K562 (cell line): ENCODE data around the gene CELSR1. TPM values are rescaled to one million over a fixed set of nuclear protein-coding genes. Genes with fewer than 3 reads are reported as not detected.

Experiments used
- ATAC-seq: fragments of 200-7000 bp; cut with Tn5 transposase; 3 replicates; pipeline ENCODE4 v1.9.1; 2020; ENCODE audit warnings: moderate library complexity
- BruUV-seq: library from RNA; stranded (reverse); fragments of 400-500 nt; replicated peaks from 2 replicates; lab custom pipeline; 2021; lab: Mats Ljungman, UMichigan
- CTCF ChIA-PET: fragments of 300-600 bp; formaldehyde crosslinking; extraction: SDS; loops from one replicate; lab custom pipeline; 2021; ENCODE audit warnings: low intra/inter-chr PET ratio; lab: Yijun Ruan, JAX
- POLR2A ChIA-PET: fragments of 300-600, 350-650 bp; sonication (Branson Sonifier 250); formaldehyde crosslinking; extraction: SDS; loops from one replicate; lab custom pipeline; 2021; ENCODE audit warnings: antibody characterized with exemption, inconsistent platforms; lab: Yijun Ruan, JAX
- DNase-seq, 4 experiments: peaks; one replicate each; pipeline versions ENCODE4 v3.0.0 to v3.0.0-alpha.2; 2011 to 2018; ENCODE audit warnings: low spot score in 3 of 4, mixed read lengths in 3 of 4; ENCODE audit errors: extremely low read depth in 1 of 4
- FAIRE-seq: peaks from 2 replicates; lab custom pipeline; 2011; peaks lifted over from hg19 to GRCh38; lab: Jason Lieb, UNC
- H2AFZ ChIP-seq: 2 replicates; pipeline ENCODE4 v1.6.0; 2011; ENCODE audit warnings: low read depth, low read length, control low read depth, inconsistent platforms
- H3K27ac ChIP-seq: fragments of 200-600 bp; 3 replicates; pipeline ENCODE4 v1.8.0; 2011; ENCODE audit warnings: low read depth, mild to moderate bottlenecking, control low read depth, inconsistent platforms, low read length, moderate library complexity, mixed read lengths; ENCODE audit errors: extremely low read depth
- H3K27me3 ChIP-seq, 2 experiments: fragments of 300-600 bp in 1 of 2; 2 replicates in 1 of 2; 3 replicates in 1 of 2; pipeline versions ENCODE4 v1.6.0 to v1.8.0; 2011; ENCODE audit warnings: inconsistent platforms in 2 of 2, low read length in 2 of 2, mild to moderate bottlenecking in 1 of 2, mixed read lengths in 1 of 2, moderate library complexity in 1 of 2; ENCODE audit not compliant: control insufficient read depth in 2 of 2, insufficient read depth in 2 of 2
- H3K36me3 ChIP-seq: fragments of 300-600 bp; 3 replicates; pipeline ENCODE4 v1.8.0; 2011; ENCODE audit warnings: mild to moderate bottlenecking, low read length, inconsistent platforms; ENCODE audit not compliant: control insufficient read depth, insufficient read depth
- H3K4me1 ChIP-seq, 2 experiments: fragments of 200-600 bp in 1 of 2; replicated peaks in 1 of 2; 2 replicates in 1 of 2; 3 replicates in 1 of 2; pipeline versions ENCODE4 v1.5.1 to v1.8.0; 2011; ENCODE audit warnings: inconsistent platforms in 2 of 2, low read length in 2 of 2, mild to moderate bottlenecking in 1 of 2, mixed read lengths in 1 of 2, moderate library complexity in 1 of 2; ENCODE audit not compliant: control insufficient read depth in 2 of 2, insufficient read depth in 2 of 2
- H3K4me2 ChIP-seq: 2 replicates; pipeline ENCODE4 v1.6.1; 2011; ENCODE audit warnings: low read length, control low read depth, inconsistent platforms, mixed read lengths; ENCODE audit not compliant: insufficient read depth
- H3K4me3 ChIP-seq: fragments of 200-600 bp; sonication (generic), shearing (Covaris generic); 2 replicates; pipeline ENCODE4 v1.5.1; 2016; ENCODE audit warnings: control low read depth, inconsistent platforms
- H3K79me2 ChIP-seq: fragments of 200-600 bp; 3 replicates; pipeline ENCODE4 v1.8.0; 2011; ENCODE audit warnings: low read length, inconsistent platforms; ENCODE audit not compliant: control insufficient read depth, insufficient read depth
- H3K9ac ChIP-seq, 2 experiments: 2 replicates each; pipeline versions ENCODE4 v1.6.0 to v1.6.1; 2011; ENCODE audit warnings: low read depth in 2 of 2, low read length in 2 of 2, control low read depth in 1 of 2, inconsistent platforms in 1 of 2, mild to moderate bottlenecking in 1 of 2, mixed read lengths in 1 of 2; ENCODE audit not compliant: insufficient read depth in 1 of 2
- H3K9me1 ChIP-seq: one replicate; pipeline ENCODE4 v1.6.0; 2011; ENCODE audit warnings: inconsistent platforms, mild to moderate bottlenecking, low read length, moderate library complexity; ENCODE audit not compliant: control insufficient read depth, insufficient read depth
- H3K9me3 ChIP-seq: replicated peaks from 2 replicates; pipeline ENCODE4 v1.5.1; 2011; ENCODE audit warnings: low read depth, low read length, inconsistent platforms; ENCODE audit not compliant: control insufficient read depth, insufficient read depth
- H4K20me1 ChIP-seq: replicated peaks from 2 replicates; pipeline ENCODE4 v1.6.1; 2011; ENCODE audit warnings: low read length, inconsistent platforms, mixed read lengths; ENCODE audit not compliant: control insufficient read depth, insufficient read depth
- NFYB ChIP-seq: IDR thresholded peaks from 2 replicates; pipeline ENCODE4 v1.6.1; 2011; ENCODE audit warnings: mild to moderate bottlenecking, moderate library complexity; ENCODE audit not compliant: insufficient read length; ENCODE audit errors: extremely low read depth
- SIRT6 ChIP-seq: IDR thresholded peaks from one replicate; pipeline ENCODE4 v1.6.1; 2012; ENCODE audit warnings: low read depth, mild to moderate bottlenecking, control low read depth, inconsistent platforms, low read length, moderate library complexity
- TAF1 ChIP-seq: IDR thresholded peaks from 2 replicates; pipeline ENCODE4 v1.6.1; 2011; ENCODE audit warnings: mild to moderate bottlenecking, low read length, moderate library complexity; ENCODE audit not compliant: insufficient read depth, control insufficient read depth, severe bottlenecking; ENCODE audit errors: extremely low read depth
- U2AF2 ChIP-seq: fragments of 200-400 bp; formaldehyde crosslinking; optimal IDR thresholded peaks from 2 replicates; pipeline ENCODE3; 2017; ENCODE audit warnings: low read depth, mild to moderate bottlenecking, low read length
- ZNF561 ChIP-seq: fragments of 450-650 bp; formaldehyde crosslinking; conservative IDR thresholded peaks from 2 replicates; pipeline ENCODE4 v1.4.0; 2020; ENCODE audit warnings: mild to moderate bottlenecking, moderate library complexity
- ZNF592 ChIP-seq: fragments of 450-650 bp; IDR thresholded peaks from 2 replicates; pipeline ENCODE4 v1.6.1; 2017; ENCODE audit warnings: antibody characterized with exemption, mild to moderate bottlenecking
- ZNF639 ChIP-seq, 2 experiments: fragments of 200-800 bp in 1 of 2; sonication (Bioruptor generic) in 1 of 2; sonication (generic) in 1 of 2; formaldehyde crosslinking in 1 of 2; IDR thresholded peaks in 1 of 2; conservative IDR thresholded peaks in 1 of 2; 2 replicates each; pipeline versions ENCODE4 v1.5.0 to v1.6.1; 2016 to 2020; ENCODE audit warnings: missing compliant biosample characterization in 1 of 2, missing genetic modification characterization in 1 of 2, missing genetic modification reagents in 1 of 2
- WGBS: fragments of 100-300 bp; shearing (Covaris generic); methylation state at CpG from one replicate; pipeline ENCODE4 v1.1.6; 2016; ENCODE audit warnings: low coverage, mixed read lengths; ENCODE audit not compliant: insufficient coverage; ENCODE audit errors: missing lambda C conversion rate; 5-methylcytosine and 5-hydroxymethylcytosine counted together
- in situ Hi-C: fragments of 300-500 bp; cut with MboI; formaldehyde crosslinking; loops from 4 replicates; pipeline ENCODE4 v1.15.0; 2018; ENCODE audit warnings: inconsistent platforms, mixed read lengths
- intact Hi-C: fragments of 100-400 bp; cut with micrococcal nuclease; formaldehyde crosslinking; loops from 2 replicates; pipeline ENCODE4 v1.14.2; 2022
- polyA plus RNA-seq, 8 experiments: library from polyadenylated mRNA; depleted of rRNA in 4 of 8; stranded (reverse) in 5 of 8; unstranded in 3 of 8; fragments of >200 nt; fragmentation: Nextera tagmentation in 2 of 8; fragmentation: Illumina TruSeq in 1 of 8; extraction: Ambion mirVana in 2 of 8; extraction: Trizol in 1 of 8; gene quantifications; 2 replicates each; pipeline versions ENCODE4 v1.2.1 to v1.2.3, GENCODE V29; 2011 to 2014; ENCODE audit warnings: inconsistent platforms in 1 of 8, missing spikeins in 1 of 8
- total RNA-seq, 7 experiments: library from RNA; depleted of rRNA in 6 of 7; stranded (reverse); fragments of >200 nt in 6 of 7; fragmentation: Illumina TruSeq in 2 of 7; extraction: Trizol in 2 of 7; gene quantifications; 2 replicates each; pipeline versions ENCODE4 v1.2.1 to v1.2.3, GENCODE V29; 2011 to 2021; ENCODE audit warnings: low replicate concordance in 1 of 7
- TF ChIP-seq, protein P1 (sequence below): fragments of 450-650 bp; IDR thresholded peaks from 2 replicates; pipeline ENCODE4 v1.7.1; 2018; ENCODE audit warnings: mild to moderate bottlenecking, low read depth; ENCODE audit not compliant: partially characterized antibody

The CELSR1 gene
- total and polyA plus RNA-seq, 9 of the 15 experiments (the other 6 are each of a cell fraction or from before 2014, with no cell fraction given): under 0.01 to 0.09 TPM; not detected in 7

GRCh38 chr22:46411347-46411746, 126.1 kb downstream of the CELSR1 start:
- no peak overlapping the region for H3K9ac ChIP-seq
- no peaks in the 10 kb centered on the region for H3K36me3 ChIP-seq
- H4K20me1 ChIP-seq: peaks cover 7% of the 10 kb centered on the region; the same call in 1 of the 2 replicates
- FAIRE-seq (no peak), DNase-seq (no peak), ATAC-seq (no peak)
- 2% methylated on average over 9 of the region's 13 CpGs for WGBS
- H3K4me1 ChIP-seq: peaks cover 0 to 22% of the 10 kb centered on the region in 2 experiments; a peak in 2 of 5 replicates
- H3K27ac ChIP-seq: no peak overlapping the region
- ChIA-PET POLR2A (no interaction called here), CTCF (no interaction called here)
- no peaks in the 10 kb centered on the region for H3K9me1 ChIP-seq
- BruUV-seq: no TSS peak
- H3K27me3 ChIP-seq: peaks cover 24 to 96% of the 10 kb centered on the region in 2 experiments; a peak in 4 of 5 replicates
- H2AFZ ChIP-seq: no peak overlapping the region
- in situ Hi-C loops (no loop called here), intact Hi-C loops (no loop called here)
- H3K4me3 ChIP-seq: no peak overlapping the region
- H3K4me2 ChIP-seq: no peak overlapping the region
- H3K9me3 ChIP-seq: no peaks in the 10 kb centered on the region
- no peaks in the 10 kb centered on the region for H3K79me2 ChIP-seq
- no peak for TF ChIP-seq ZNF592
- no peak for TF ChIP-seq NFYB
- TF ChIP-seq ZNF561 (CRISPR knock-in tag): no peak
- no peak for TF ChIP-seq TAF1
- TF ChIP-seq SIRT6: no peak
- TF ChIP-seq, protein P1, sequence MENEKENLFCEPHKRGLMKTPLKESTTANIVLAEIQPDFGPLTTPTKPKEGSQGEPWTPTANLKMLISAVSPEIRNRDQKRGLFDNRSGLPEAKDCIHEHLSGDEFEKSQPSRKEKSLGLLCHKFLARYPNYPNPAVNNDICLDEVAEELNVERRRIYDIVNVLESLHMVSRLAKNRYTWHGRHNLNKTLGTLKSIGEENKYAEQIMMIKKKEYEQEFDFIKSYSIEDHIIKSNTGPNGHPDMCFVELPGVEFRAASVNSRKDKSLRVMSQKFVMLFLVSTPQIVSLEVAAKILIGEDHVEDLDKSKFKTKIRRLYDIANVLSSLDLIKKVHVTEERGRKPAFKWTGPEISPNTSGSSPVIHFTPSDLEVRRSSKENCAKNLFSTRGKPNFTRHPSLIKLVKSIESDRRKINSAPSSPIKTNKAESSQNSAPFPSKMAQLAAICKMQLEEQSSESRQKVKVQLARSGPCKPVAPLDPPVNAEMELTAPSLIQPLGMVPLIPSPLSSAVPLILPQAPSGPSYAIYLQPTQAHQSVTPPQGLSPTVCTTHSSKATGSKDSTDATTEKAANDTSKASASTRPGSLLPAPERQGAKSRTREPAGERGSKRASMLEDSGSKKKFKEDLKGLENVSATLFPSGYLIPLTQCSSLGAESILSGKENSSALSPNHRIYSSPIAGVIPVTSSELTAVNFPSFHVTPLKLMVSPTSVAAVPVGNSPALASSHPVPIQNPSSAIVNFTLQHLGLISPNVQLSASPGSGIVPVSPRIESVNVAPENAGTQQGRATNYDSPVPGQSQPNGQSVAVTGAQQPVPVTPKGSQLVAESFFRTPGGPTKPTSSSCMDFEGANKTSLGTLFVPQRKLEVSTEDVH: no peak
- TF ChIP-seq U2AF2: no peak
- no peak for TF ChIP-seq ZNF639 (CRISPR knock-in tag; conservative IDR thresholded peaks at IDR 0.05 in 1 of 2, IDR thresholded peaks at IDR 0.05 in 1 of 2)
